Liver (tissue), 9 donors: Measurements from ENCODE around the gene LYRM4. TPM values are rescaled to one million over a fixed set of nuclear protein-coding genes. Genes with fewer than 3 reads are reported as not detected.

Source experiments
- DNase-seq: peaks from one replicate; pipeline ENCODE4 v3.0.0-alpha.2; 2017; ENCODE audit warnings: low spot score
- H3K27ac ChIP-seq, 2 donors: one replicate each; pipeline ENCODE4 v1.7.0; 2013; ENCODE audit warnings: inconsistent platforms in 2 of 2, low read length in 2 of 2, control low read depth in 1 of 2, low read depth in 1 of 2, mild to moderate bottlenecking in 1 of 2
- H3K27me3 ChIP-seq, 4 donors: one replicate each; pipeline versions ENCODE4 v1.6.1 to v1.7.0; 2013; ENCODE audit warnings: low read length in 3 of 4, inconsistent platforms in 1 of 4, mild to moderate bottlenecking in 1 of 4, moderate library complexity in 1 of 4; ENCODE audit not compliant: control insufficient read depth in 4 of 4, insufficient read depth in 4 of 4
- H3K36me3 ChIP-seq, 4 donors: one replicate each; pipeline versions ENCODE4 v1.6.1 to v1.7.0; 2013; ENCODE audit warnings: low read length in 3 of 4, mild to moderate bottlenecking in 3 of 4, low read depth in 1 of 4, moderate library complexity in 1 of 4; ENCODE audit not compliant: control insufficient read depth in 4 of 4, insufficient read depth in 3 of 4
- H3K4me1 ChIP-seq, 4 donors: one replicate each; pipeline versions ENCODE4 v1.6.1 to v1.7.0; 2013; ENCODE audit warnings: low read length in 3 of 4, mild to moderate bottlenecking in 3 of 4, moderate library complexity in 1 of 4; ENCODE audit not compliant: control insufficient read depth in 4 of 4, insufficient read depth in 4 of 4
- H3K4me3 ChIP-seq, 3 donors: one replicate each; pipeline versions ENCODE4 v1.6.1 to v1.7.0; 2013; ENCODE audit warnings: low read length in 3 of 3, control low read depth in 1 of 3, low read depth in 1 of 3, mild to moderate bottlenecking in 1 of 3
- H3K9ac ChIP-seq, 2 donors: one replicate each; pipeline ENCODE4 v1.7.0; 2013; ENCODE audit warnings: low read length in 2 of 2, mild to moderate bottlenecking in 2 of 2, moderate library complexity in 2 of 2, control low read depth in 1 of 2, low read depth in 1 of 2
- H3K9me3 ChIP-seq, 4 donors: one replicate each; pipeline versions ENCODE4 v1.6.1 to v1.7.0; 2013; ENCODE audit warnings: low read length in 3 of 4; ENCODE audit not compliant: control insufficient read depth in 4 of 4
- EGR1 ChIP-seq, 2 donors: IDR thresholded peaks; 2 replicates each; pipeline ENCODE4 v1.6.1; 2016 to 2018; ENCODE audit warnings: antibody characterized with exemption in 2 of 2, low read depth in 2 of 2
- FOXA1 ChIP-seq: IDR thresholded peaks from 2 replicates; pipeline ENCODE4 v1.6.1; 2016; ENCODE audit warnings: antibody characterized with exemption
- FOXA2 ChIP-seq: IDR thresholded peaks from 2 replicates; pipeline ENCODE4 v1.6.1; 2016; ENCODE audit warnings: antibody characterized with exemption
- GABPA ChIP-seq, 2 donors: IDR thresholded peaks in 1 of 2; conservative IDR thresholded peaks in 1 of 2; 2 replicates each; pipeline ENCODE4 v1.6.1; 2016; ENCODE audit warnings: antibody characterized with exemption in 2 of 2, mild to moderate bottlenecking in 1 of 2, moderate library complexity in 1 of 2
- HNF4A ChIP-seq, 2 donors: conservative IDR thresholded peaks; 2 replicates each; pipeline ENCODE4 v1.6.1; 2016; ENCODE audit warnings: antibody characterized with exemption in 2 of 2, mild to moderate bottlenecking in 2 of 2
- HNF4G ChIP-seq: IDR thresholded peaks from 2 replicates; pipeline ENCODE4 v1.6.1; 2016; ENCODE audit warnings: antibody characterized with exemption
- JUND ChIP-seq, 2 donors: IDR thresholded peaks; 2 replicates each; pipeline ENCODE4 v1.6.1; 2016; ENCODE audit warnings: antibody characterized with exemption in 2 of 2
- NR2F2 ChIP-seq: IDR thresholded peaks from 2 replicates; pipeline ENCODE4 v1.6.1; 2016; ENCODE audit warnings: antibody characterized with exemption
- RAD21 ChIP-seq, 2 donors: IDR thresholded peaks; 2 replicates each; pipeline ENCODE4 v1.6.1; 2016; ENCODE audit warnings: antibody characterized with exemption in 2 of 2, mild to moderate bottlenecking in 2 of 2
- SP1 ChIP-seq: IDR thresholded peaks from 2 replicates; pipeline ENCODE4 v1.6.1; 2018; ENCODE audit warnings: antibody characterized with exemption, mild to moderate bottlenecking
- TAF1 ChIP-seq: conservative IDR thresholded peaks from 2 replicates; pipeline ENCODE4 v1.6.1; 2016; ENCODE audit warnings: antibody characterized with exemption, mild to moderate bottlenecking
- YY1 ChIP-seq: IDR thresholded peaks from 2 replicates; pipeline ENCODE4 v1.6.1; 2016; ENCODE audit warnings: antibody characterized with exemption, mild to moderate bottlenecking
- WGBS: extraction: QIAGEN DNeasy Blood & Tissue Kit; methylation state at CpG from one replicate; pipeline ENCODE4 v1.1.7; 2013; 5-methylcytosine and 5-hydroxymethylcytosine counted together
- polyA plus RNA-seq, 2 donors: library from polyadenylated mRNA; stranded (reverse) in 1 of 2; unstranded in 1 of 2; fragments of 200-250 nt in 1 of 2; fragments of >200 nt in 1 of 2; fragmentation: Nextera tagmentation in 1 of 2; extraction: Ambion mirVana in 1 of 2; gene quantifications; one replicate each; pipeline versions ENCODE4 v1.2.1 to v1.2.3, GENCODE V29; 2013 to 2015
- total RNA-seq, 2 donors: library from RNA; depleted of rRNA; stranded (reverse); fragments of >200 nt; gene quantifications; one replicate each; pipeline ENCODE4 v1.2.3, GENCODE V29; 2014
- TF ChIP-seq, protein P1 (sequence below): IDR thresholded peaks from 2 replicates; pipeline ENCODE4 v1.6.1; 2016; ENCODE audit warnings: antibody characterized with exemption
- TF ChIP-seq, protein P2 (sequence below): IDR thresholded peaks from 2 replicates; pipeline ENCODE4 v1.6.1; 2016; ENCODE audit warnings: antibody characterized with exemption
- TF ChIP-seq, protein P3 (sequence below): fragments of 150-350 bp; IDR thresholded peaks from 2 replicates; pipeline ENCODE4 v1.5.1; 2017; ENCODE audit warnings: improper control_type of control experiment, low read depth, low read length; ENCODE audit not compliant: missing input control
- TF ChIP-seq, protein P4 (sequence below): IDR thresholded peaks from 2 replicates; pipeline ENCODE4 v1.6.1; 2016; ENCODE audit warnings: antibody characterized with exemption
- TF ChIP-seq, protein P5 (sequence below): IDR thresholded peaks from 2 replicates; pipeline ENCODE4 v1.6.1; 2016; ENCODE audit warnings: antibody characterized with exemption, mild to moderate bottlenecking
- donor health status: healthy.
- donor health status: healthy.
- donor health status: healthy.
- donor health status: healthy.
- donor health status: healthy.

The LYRM4 gene
- total and polyA plus RNA-seq, 4 donors, result 4.4 to 13.1 (median 6.5) TPM

DNA sequence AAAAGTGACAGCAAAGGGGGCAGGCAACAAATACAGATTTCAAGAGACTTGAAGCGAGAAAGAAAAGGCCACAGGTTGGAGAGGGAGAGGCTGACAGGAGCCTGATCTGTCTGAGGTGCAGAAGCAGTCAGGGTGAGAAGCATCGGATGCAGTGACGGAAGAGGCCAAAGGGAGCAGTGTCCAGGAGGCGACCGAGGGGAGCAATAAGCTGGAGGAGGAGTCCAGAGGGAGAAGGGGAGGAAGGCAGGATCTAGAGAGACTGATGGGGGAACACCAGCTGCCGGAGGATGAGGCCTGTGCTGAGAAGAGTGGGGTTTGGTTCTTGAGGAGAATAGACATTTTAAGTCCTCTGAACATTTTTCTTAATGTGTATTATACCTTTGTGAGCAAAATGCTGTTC, 24.3 kb upstream of the LYRM4 start:
- no peak overlapping the region for H3K9ac ChIP-seq
- no peaks in the 10 kb centered on the region for H3K9me3 ChIP-seq
- TF ChIP-seq JUND (IDR thresholded peaks at IDR 0.05), result no peak
- no peak for TF ChIP-seq RAD21 (IDR thresholded peaks at IDR 0.05)
- TF ChIP-seq NR2F2, result no peak
- no peak for TF ChIP-seq YY1
- TF ChIP-seq TAF1, result no peak
- no peak for TF ChIP-seq FOXA2
- TF ChIP-seq, protein P1, sequence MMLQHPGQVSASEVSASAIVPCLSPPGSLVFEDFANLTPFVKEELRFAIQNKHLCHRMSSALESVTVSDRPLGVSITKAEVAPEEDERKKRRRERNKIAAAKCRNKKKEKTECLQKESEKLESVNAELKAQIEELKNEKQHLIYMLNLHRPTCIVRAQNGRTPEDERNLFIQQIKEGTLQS, result no peak
- TF ChIP-seq, protein P2, sequence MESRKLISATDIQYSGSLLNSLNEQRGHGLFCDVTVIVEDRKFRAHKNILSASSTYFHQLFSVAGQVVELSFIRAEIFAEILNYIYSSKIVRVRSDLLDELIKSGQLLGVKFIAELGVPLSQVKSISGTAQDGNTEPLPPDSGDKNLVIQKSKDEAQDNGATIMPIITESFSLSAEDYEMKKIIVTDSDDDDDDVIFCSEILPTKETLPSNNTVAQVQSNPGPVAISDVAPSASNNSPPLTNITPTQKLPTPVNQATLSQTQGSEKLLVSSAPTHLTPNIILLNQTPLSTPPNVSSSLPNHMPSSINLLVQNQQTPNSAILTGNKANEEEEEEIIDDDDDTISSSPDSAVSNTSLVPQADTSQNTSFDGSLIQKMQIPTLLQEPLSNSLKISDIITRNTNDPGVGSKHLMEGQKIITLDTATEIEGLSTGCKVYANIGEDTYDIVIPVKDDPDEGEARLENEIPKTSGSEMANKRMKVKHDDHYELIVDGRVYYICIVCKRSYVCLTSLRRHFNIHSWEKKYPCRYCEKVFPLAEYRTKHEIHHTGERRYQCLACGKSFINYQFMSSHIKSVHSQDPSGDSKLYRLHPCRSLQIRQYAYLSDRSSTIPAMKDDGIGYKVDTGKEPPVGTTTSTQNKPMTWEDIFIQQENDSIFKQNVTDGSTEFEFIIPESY, result no peak
- TF ChIP-seq FOXA1, result no peak
- TF ChIP-seq, protein P3, sequence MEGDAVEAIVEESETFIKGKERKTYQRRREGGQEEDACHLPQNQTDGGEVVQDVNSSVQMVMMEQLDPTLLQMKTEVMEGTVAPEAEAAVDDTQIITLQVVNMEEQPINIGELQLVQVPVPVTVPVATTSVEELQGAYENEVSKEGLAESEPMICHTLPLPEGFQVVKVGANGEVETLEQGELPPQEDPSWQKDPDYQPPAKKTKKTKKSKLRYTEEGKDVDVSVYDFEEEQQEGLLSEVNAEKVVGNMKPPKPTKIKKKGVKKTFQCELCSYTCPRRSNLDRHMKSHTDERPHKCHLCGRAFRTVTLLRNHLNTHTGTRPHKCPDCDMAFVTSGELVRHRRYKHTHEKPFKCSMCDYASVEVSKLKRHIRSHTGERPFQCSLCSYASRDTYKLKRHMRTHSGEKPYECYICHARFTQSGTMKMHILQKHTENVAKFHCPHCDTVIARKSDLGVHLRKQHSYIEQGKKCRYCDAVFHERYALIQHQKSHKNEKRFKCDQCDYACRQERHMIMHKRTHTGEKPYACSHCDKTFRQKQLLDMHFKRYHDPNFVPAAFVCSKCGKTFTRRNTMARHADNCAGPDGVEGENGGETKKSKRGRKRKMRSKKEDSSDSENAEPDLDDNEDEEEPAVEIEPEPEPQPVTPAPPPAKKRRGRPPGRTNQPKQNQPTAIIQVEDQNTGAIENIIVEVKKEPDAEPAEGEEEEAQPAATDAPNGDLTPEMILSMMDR, result no peak
- TF ChIP-seq HNF4A (conservative IDR thresholded peaks at IDR 0.05), result no peak
- WGBS, result 98% methylated on average over 6 of the region's 6 CpGs
- H3K4me3 ChIP-seq, result no peak overlapping the region
- H3K27ac ChIP-seq, result no peak overlapping the region
- H3K36me3 ChIP-seq, result no peaks in the 10 kb centered on the region
- DNase-seq, result no peak
- H3K27me3 ChIP-seq, result no peaks in the 10 kb centered on the region
- peaks cover 0 to 3% (median 0%) of the 10 kb centered on the region in 4 donors for H3K4me1 ChIP-seq

DNA sequence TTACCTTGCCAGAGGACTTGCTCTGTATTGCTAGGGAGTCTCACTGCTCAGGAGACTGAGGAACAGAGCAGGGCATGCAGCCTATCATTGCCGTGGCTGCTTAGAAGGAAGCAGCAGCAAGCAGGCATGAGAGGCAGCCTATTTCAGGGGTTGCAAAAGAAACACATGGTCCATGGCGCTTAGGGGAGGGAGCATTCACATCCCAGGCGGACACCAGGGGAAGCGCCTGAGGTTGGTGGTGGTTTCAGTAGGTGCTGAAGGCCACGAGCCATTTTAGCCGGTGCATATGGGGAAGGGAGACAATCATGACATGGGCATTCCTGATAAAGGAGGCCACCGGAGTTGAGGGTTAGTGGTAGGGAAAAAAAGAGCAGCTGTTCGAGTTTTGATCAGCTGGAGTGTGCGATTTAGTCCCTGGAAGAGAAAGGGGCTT, 21.5 kb upstream of the LYRM4 start:
- no peaks in the 10 kb centered on the region for H3K27me3 ChIP-seq
- no peak for DNase-seq
- no peaks in the 10 kb centered on the region for H3K9me3 ChIP-seq
- WGBS, result 86% methylated on average over 9 of the region's 9 CpGs
- H3K4me3 ChIP-seq, result no peak overlapping the region
- no peaks in the 10 kb centered on the region for H3K36me3 ChIP-seq
- no peak overlapping the region for H3K9ac ChIP-seq
- no peak overlapping the region for H3K27ac ChIP-seq
- TF ChIP-seq YY1 (no peak), FOXA1 (no peak), JUND (IDR thresholded peaks at IDR 0.05) (no peak), EGR1 (IDR thresholded peaks at IDR 0.05; ENCODE audit: low read depth in 2 of 2) (no peak), SP1 (no peak), RAD21 (IDR thresholded peaks at IDR 0.05) (no peak), NR2F2 (no peak), GABPA (IDR thresholded peaks at IDR 0.05 in 1 of 2, conservative IDR thresholded peaks at IDR 0.05 in 1 of 2) (no peak), FOXA2 (no peak), TAF1 (no peak), HNF4G (no peak)
- TF ChIP-seq, protein P3, result no peak
- TF ChIP-seq, protein P4, sequence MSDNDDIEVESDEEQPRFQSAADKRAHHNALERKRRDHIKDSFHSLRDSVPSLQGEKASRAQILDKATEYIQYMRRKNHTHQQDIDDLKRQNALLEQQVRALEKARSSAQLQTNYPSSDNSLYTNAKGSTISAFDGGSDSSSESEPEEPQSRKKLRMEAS, result no peak
- TF ChIP-seq, protein P1, result no peak
- TF ChIP-seq, protein P5, sequence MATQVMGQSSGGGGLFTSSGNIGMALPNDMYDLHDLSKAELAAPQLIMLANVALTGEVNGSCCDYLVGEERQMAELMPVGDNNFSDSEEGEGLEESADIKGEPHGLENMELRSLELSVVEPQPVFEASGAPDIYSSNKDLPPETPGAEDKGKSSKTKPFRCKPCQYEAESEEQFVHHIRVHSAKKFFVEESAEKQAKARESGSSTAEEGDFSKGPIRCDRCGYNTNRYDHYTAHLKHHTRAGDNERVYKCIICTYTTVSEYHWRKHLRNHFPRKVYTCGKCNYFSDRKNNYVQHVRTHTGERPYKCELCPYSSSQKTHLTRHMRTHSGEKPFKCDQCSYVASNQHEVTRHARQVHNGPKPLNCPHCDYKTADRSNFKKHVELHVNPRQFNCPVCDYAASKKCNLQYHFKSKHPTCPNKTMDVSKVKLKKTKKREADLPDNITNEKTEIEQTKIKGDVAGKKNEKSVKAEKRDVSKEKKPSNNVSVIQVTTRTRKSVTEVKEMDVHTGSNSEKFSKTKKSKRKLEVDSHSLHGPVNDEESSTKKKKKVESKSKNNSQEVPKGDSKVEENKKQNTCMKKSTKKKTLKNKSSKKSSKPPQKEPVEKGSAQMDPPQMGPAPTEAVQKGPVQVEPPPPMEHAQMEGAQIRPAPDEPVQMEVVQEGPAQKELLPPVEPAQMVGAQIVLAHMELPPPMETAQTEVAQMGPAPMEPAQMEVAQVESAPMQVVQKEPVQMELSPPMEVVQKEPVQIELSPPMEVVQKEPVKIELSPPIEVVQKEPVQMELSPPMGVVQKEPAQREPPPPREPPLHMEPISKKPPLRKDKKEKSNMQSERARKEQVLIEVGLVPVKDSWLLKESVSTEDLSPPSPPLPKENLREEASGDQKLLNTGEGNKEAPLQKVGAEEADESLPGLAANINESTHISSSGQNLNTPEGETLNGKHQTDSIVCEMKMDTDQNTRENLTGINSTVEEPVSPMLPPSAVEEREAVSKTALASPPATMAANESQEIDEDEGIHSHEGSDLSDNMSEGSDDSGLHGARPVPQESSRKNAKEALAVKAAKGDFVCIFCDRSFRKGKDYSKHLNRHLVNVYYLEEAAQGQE, result no peak
- H3K4me1 ChIP-seq, result peaks cover 0 to under 1% (median 0%) of the 10 kb centered on the region in 4 donors
